ENCODE data around the gene RAP1GAP2. TPM values are rescaled to one million over a fixed set of nuclear protein-coding genes. Genes with fewer than 3 reads are reported as not detected.

The RAP1GAP2 gene
- total RNA-seq, 1 experiment from 2014 or later = 2.0 TPM

- no peak for DNase-seq (ENCODE audit: low read depth, low spot score)
These were observed 64.6 kb downstream of the RAP1GAP2 start for GRCh38 chr17:2860883-2861282.

GRCh38 chr17:2862197-2862596, 66.0 kb downstream of the RAP1GAP2 start:
- DNase-seq (ENCODE audit: low read depth, low spot score) = no peak
- in situ Hi-C loops (cut with HindIII; ENCODE audit: low pct_unique_long_range_greater_than_20kb, low sequenced_read_pairs) = loop anchor here (25.0 kb wide), 1 partner anchor 150 kb away; no protein-coding TSS in a partner anchor

More at GRCh38 chr17:2860883-2861282, 64.6 kb downstream of the RAP1GAP2 start:
- in situ Hi-C loops (cut with HindIII; ENCODE audit: low pct_unique_long_range_greater_than_20kb, low sequenced_read_pairs) = loop anchor here (25.0 kb wide), 1 partner anchor 151 kb away; no protein-coding TSS in a partner anchor

- in situ Hi-C loops (cut with HindIII; ENCODE audit: low pct_unique_long_range_greater_than_20kb, low sequenced_read_pairs) = loop anchor here (25.0 kb wide), 1 partner anchor 149 kb away; no protein-coding TSS in a partner anchor
These were observed 67.0 kb downstream of the RAP1GAP2 start for GRCh38 chr17:2863204-2863603.

GRCh38 chr17:2865228-2865627, 69.0 kb downstream of the RAP1GAP2 start:
- DNase-seq (ENCODE audit: low read depth, low spot score) = no peak
- in situ Hi-C loops (cut with HindIII; ENCODE audit: low pct_unique_long_range_greater_than_20kb, low sequenced_read_pairs) = loop anchor here (25.0 kb wide), 1 partner anchor 147 kb away; no protein-coding TSS in a partner anchor

More at GRCh38 chr17:2863204-2863603, 67.0 kb downstream of the RAP1GAP2 start:
- no peak for DNase-seq (ENCODE audit: low read depth, low spot score)

GRCh38 chr17:2867441-2868424, 71.5 kb downstream of the RAP1GAP2 start:
- in situ Hi-C loops (cut with HindIII; ENCODE audit: low pct_unique_long_range_greater_than_20kb, low sequenced_read_pairs) = loop anchor here (25.0 kb wide), 1 partner anchor 145 kb away; no protein-coding TSS in a partner anchor

GRCh38 chr17:2869604-2870003, 73.4 kb downstream of the RAP1GAP2 start:
- no peak for DNase-seq (ENCODE audit: low read depth, low spot score)
- in situ Hi-C loops (cut with HindIII; ENCODE audit: low pct_unique_long_range_greater_than_20kb, low sequenced_read_pairs) = loop anchor here (25.0 kb wide), 1 partner anchor 143 kb away; no protein-coding TSS in a partner anchor

More at GRCh38 chr17:2867441-2868424, 71.5 kb downstream of the RAP1GAP2 start:
- no peak for DNase-seq (ENCODE audit: low read depth, low spot score)

GRCh38 chr17:2871205-2871604, 75.0 kb downstream of the RAP1GAP2 start:
- no peak for DNase-seq (ENCODE audit: low read depth, low spot score)
- in situ Hi-C loops (cut with HindIII; ENCODE audit: low pct_unique_long_range_greater_than_20kb, low sequenced_read_pairs) = loop anchor here (25.0 kb wide), 1 partner anchor 141 kb away; no protein-coding TSS in a partner anchor

GRCh38 chr17:2871720-2872119, 75.5 kb downstream of the RAP1GAP2 start:
- no peak for DNase-seq (ENCODE audit: low read depth, low spot score)

GRCh38 chr17:2872282-2872681, 76.0 kb downstream of the RAP1GAP2 start:
- in situ Hi-C loops (cut with HindIII; ENCODE audit: low pct_unique_long_range_greater_than_20kb, low sequenced_read_pairs) = loop anchor here (25.0 kb wide), 1 partner anchor 140 kb away; no protein-coding TSS in a partner anchor
- DNase-seq (ENCODE audit: low read depth, low spot score) = no peak

More at GRCh38 chr17:2871720-2872119, 75.5 kb downstream of the RAP1GAP2 start:
- in situ Hi-C loops (cut with HindIII; ENCODE audit: low pct_unique_long_range_greater_than_20kb, low sequenced_read_pairs) = loop anchor here (25.0 kb wide), 1 partner anchor 141 kb away; no protein-coding TSS in a partner anchor

- no peak for DNase-seq (ENCODE audit: low read depth, low spot score)
- in situ Hi-C loops (cut with HindIII; ENCODE audit: low pct_unique_long_range_greater_than_20kb, low sequenced_read_pairs) = loop anchor here (25.0 kb wide), 1 partner anchor 138 kb away; no protein-coding TSS in a partner anchor
These were observed 78.0 kb downstream of the RAP1GAP2 start for GRCh38 chr17:2874189-2874686.

- in situ Hi-C loops (cut with HindIII; ENCODE audit: low pct_unique_long_range_greater_than_20kb, low sequenced_read_pairs) = no loop called here
- DNase-seq (ENCODE audit: low read depth, low spot score) = no peak
These were observed 79.4 kb downstream of the RAP1GAP2 start for GRCh38 chr17:2875608-2876007.

- in situ Hi-C loops (cut with HindIII; ENCODE audit: low pct_unique_long_range_greater_than_20kb, low sequenced_read_pairs) = no loop called here
- DNase-seq (ENCODE audit: low read depth, low spot score) = no peak
These were observed 80.2 kb downstream of the RAP1GAP2 start for GRCh38 chr17:2876467-2876866.

GRCh38 chr17:2878751-2879254, 82.6 kb downstream of the RAP1GAP2 start:
- in situ Hi-C loops (cut with HindIII; ENCODE audit: low pct_unique_long_range_greater_than_20kb, low sequenced_read_pairs) = no loop called here
- DNase-seq (ENCODE audit: low read depth, low spot score) = no peak

GRCh38 chr17:2880050-2880449, 83.8 kb downstream of the RAP1GAP2 start:
- in situ Hi-C loops (cut with HindIII; ENCODE audit: low pct_unique_long_range_greater_than_20kb, low sequenced_read_pairs) = no loop called here
- DNase-seq (ENCODE audit: low read depth, low spot score) = no peak

- in situ Hi-C loops (cut with HindIII; ENCODE audit: low pct_unique_long_range_greater_than_20kb, low sequenced_read_pairs) = no loop called here
These were observed 85.1 kb downstream of the RAP1GAP2 start for GRCh38 chr17:2881295-2881694.

GRCh38 chr17:2883544-2884213, 87.4 kb downstream of the RAP1GAP2 start:
- DNase-seq (ENCODE audit: low read depth, low spot score) = no peak
- in situ Hi-C loops (cut with HindIII; ENCODE audit: low pct_unique_long_range_greater_than_20kb, low sequenced_read_pairs) = no loop called here

More at GRCh38 chr17:2881295-2881694, 85.1 kb downstream of the RAP1GAP2 start:
- no peak for DNase-seq (ENCODE audit: low read depth, low spot score)

- no peak for DNase-seq (ENCODE audit: low read depth, low spot score)
- in situ Hi-C loops (cut with HindIII; ENCODE audit: low pct_unique_long_range_greater_than_20kb, low sequenced_read_pairs) = no loop called here
These were observed 89.5 kb downstream of the RAP1GAP2 start for GRCh38 chr17:2885733-2886132.

Measured in SK-MEL-5 (cell line).